ENCODE data around the gene UQCC2.

- TF ChIP-seq EZH2 (IDR thresholded peaks at IDR 0.05; ENCODE audit: borderline replicate concordance, low read length) (no peak), CTCF (conservative IDR thresholded peaks at IDR 0.05 in 1 of 2, IDR thresholded peaks at IDR 0.05 in 1 of 2; ENCODE audit: extremely low read depth in 1 of 2, insufficient read depth in 1 of 2, low read depth in 1 of 2, low read length in 2 of 2) (no peak)
Observed at GRCh38 chr6:33754222-33754621, 42.7 kb upstream of the UQCC2 start.

Data from mammary epithelial cell (primary cell).